ENCODE data around the gene DTX1. TPM values are rescaled to one million over a fixed set of nuclear protein-coding genes. Genes with fewer than 3 reads are reported as not detected.
"Not testable (repeated sequence)": the region's sequence is repeated elsewhere in the genome, so short reads cannot be mapped to it uniquely, and the experiment has no call there.

DTX1 gene
- total and polyA plus RNA-seq, 7 donors = 0.49 to 2.4 (median 0.75) TPM

DNA sequence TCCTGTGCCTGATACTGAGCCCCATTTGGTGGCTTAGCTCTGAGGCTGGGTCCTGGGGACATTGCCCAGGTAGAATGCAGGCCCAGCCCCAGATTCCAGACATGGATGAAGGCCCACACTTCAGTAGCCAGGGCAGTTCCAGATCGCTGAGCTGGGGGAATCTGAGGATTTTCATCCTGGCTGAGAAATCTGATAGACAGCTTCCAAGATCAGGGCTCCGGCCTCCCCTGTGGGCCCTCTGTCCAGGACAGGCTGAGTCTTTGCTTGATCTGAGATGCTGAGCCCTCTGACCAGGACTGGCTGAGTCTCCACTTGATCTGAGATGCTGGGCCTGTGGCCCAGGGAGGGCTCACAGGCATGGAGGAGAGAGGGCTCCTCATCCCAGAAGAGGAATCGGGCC lies 82.3 kb downstream of the DTX1 start:
- no peak for ATAC-seq
- Histone ChIP-seq H3K4me1 (no peaks in the 10 kb centered on the region), H3K27me3 (ENCODE audit: insufficient read depth in 3 of 3, low read length in 2 of 3) (peaks cover 0 to 48% (median 2%) of the 10 kb centered on the region in 3 donors), H3K27ac (no peak overlapping the region), H3K9me3 (no peaks in the 10 kb centered on the region), H3K36me3 (ENCODE audit: insufficient read depth in 1 of 2, low read depth in 1 of 2) (no peaks in the 10 kb centered on the region), H3K4me3 (no peak overlapping the region)
- no peak for DNase-seq
- intact Hi-C loops (cut with DNase I) = no loop called here
- 64 to 74% (median 64%) methylated on average over 3 of the region's 3 CpGs for WGBS, 3 donors
- TF ChIP-seq, protein P1, sequence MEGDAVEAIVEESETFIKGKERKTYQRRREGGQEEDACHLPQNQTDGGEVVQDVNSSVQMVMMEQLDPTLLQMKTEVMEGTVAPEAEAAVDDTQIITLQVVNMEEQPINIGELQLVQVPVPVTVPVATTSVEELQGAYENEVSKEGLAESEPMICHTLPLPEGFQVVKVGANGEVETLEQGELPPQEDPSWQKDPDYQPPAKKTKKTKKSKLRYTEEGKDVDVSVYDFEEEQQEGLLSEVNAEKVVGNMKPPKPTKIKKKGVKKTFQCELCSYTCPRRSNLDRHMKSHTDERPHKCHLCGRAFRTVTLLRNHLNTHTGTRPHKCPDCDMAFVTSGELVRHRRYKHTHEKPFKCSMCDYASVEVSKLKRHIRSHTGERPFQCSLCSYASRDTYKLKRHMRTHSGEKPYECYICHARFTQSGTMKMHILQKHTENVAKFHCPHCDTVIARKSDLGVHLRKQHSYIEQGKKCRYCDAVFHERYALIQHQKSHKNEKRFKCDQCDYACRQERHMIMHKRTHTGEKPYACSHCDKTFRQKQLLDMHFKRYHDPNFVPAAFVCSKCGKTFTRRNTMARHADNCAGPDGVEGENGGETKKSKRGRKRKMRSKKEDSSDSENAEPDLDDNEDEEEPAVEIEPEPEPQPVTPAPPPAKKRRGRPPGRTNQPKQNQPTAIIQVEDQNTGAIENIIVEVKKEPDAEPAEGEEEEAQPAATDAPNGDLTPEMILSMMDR (IDR thresholded peaks at IDR 0.05) = no peak

DNA sequence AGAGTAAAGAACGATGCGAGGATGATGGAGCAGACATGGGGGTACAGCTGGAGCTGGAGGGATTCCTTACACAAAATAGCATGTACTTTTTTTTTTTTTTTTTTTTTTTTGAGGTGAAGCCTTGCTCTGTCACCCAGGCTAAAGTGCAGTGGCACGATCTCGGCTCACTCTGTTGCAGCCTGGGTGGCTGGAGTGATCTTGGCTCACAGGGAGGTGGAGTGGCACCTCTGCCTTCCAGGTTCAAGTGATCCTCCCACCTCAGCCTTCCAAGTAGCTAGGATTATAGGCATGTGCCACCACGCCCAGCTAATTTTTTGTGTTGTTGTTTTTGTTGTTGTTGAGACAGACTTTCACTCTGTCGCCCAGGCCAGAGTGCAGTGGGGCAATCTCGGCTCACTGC lies 84.2 kb downstream of the DTX1 start:
- no peak overlapping the region for H3K27ac ChIP-seq
- H3K9me3 ChIP-seq = no peaks in the 10 kb centered on the region
- peaks cover 0 to 33% (median 2%) of the 10 kb centered on the region in 3 donors for H3K27me3 ChIP-seq (ENCODE audit: insufficient read depth in 3 of 3, low read length in 2 of 3)
- WGBS, 3 donors = 76 to 85% (median 85%) methylated on average over 7 of the region's 7 CpGs
- TF ChIP-seq, protein P1 (IDR thresholded peaks at IDR 0.05) = no peak
- H3K4me3 ChIP-seq = no peak overlapping the region
- intact Hi-C loops (cut with DNase I) = no loop called here
- DNase-seq (no peak), ATAC-seq (no peak)
- H3K4me1 ChIP-seq = no peaks in the 10 kb centered on the region
- H3K36me3 ChIP-seq (ENCODE audit: insufficient read depth in 1 of 2, low read depth in 1 of 2) = no peaks in the 10 kb centered on the region

DNA sequence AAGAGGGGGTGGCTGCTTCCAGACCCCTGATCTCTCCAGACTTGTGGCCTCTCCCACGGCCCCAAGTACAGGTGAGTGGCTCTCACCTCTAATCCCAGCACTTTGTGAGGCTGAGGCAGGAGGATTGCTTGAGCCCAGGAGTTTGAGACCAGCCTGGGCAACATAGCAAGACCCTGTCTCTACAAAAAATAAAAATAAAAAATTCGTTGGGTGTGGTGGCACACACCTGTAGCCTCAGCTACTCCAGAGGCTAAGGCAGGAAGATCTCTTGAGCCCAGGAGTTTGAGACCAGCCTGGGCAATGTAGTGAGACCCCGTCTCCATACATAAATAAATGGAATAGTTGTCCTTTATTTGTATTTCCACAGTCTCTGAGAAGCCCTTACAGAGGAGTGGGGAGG lies 85.2 kb downstream of the DTX1 start:
- ATAC-seq, H3K27ac ChIP-seq: not testable (repeated sequence)

DNA sequence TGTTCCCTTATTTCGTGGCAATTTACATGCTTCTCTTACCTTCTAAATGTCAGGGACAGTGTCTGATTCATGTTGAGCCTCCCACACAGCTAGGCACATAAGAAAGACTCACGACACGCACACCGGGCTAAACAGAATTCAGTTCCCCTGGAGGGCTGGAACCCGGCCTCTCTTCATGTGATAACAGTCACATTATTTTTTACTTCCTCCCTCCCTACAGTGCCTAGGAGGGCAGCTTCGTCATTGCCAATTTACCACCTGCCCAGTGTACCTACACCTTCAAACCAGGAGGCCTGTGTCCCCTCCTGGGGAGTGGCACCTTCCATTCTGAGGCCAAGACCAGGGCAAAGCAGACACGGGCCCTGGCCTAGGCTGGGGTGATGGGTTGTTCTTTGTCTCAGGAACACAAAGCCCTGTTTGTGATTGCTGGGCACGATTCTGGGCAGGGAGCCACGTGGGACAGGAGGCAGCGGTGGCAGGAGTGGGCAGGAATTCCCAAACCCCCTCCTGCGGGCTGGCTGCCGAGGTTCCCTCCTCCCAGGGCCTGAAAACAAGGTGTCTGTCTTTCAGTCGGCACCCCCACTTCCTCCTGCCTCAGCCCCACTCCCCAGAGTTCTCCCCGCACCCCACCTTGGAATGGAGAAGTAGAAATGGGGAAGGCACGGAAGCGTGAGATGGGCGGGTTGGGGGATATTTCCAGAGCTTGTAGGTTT lies 85.8 kb downstream of the DTX1 start:
- TF ChIP-seq, protein P1 (IDR thresholded peaks at IDR 0.05) = no peak
- DNase-seq (no peak), ATAC-seq (no peak)
- 45 to 56% (median 48%) methylated on average over 17 of the region's 17 CpGs for WGBS, 3 donors
- Histone ChIP-seq H3K27me3 (ENCODE audit: insufficient read depth in 3 of 3, low read length in 2 of 3) (peaks cover 0 to 18% (median 0%) of the 10 kb centered on the region in 3 donors), H3K27ac (no peak overlapping the region), H3K4me3 (no peak overlapping the region), H3K36me3 (ENCODE audit: insufficient read depth in 1 of 2, low read depth in 1 of 2) (no peaks in the 10 kb centered on the region), H3K4me1 (no peaks in the 10 kb centered on the region), H3K9me3 (no peaks in the 10 kb centered on the region)
- intact Hi-C loops (cut with DNase I) = no loop called here

More for the DNA sequence above, 85.2 kb downstream of the DTX1 start:
- H3K4me3 ChIP-seq; H3K36me3 ChIP-seq (ENCODE audit: insufficient read depth in 1 of 2, low read depth in 1 of 2); intact Hi-C loops (cut with DNase I); H3K4me1 ChIP-seq; H3K9me3 ChIP-seq; DNase-seq: not testable (repeated sequence)
- H3K27me3 ChIP-seq (ENCODE audit: insufficient read depth in 3 of 3, low read length in 2 of 3) = peaks cover 0 to 23% (median 0%) of the 10 kb centered on the region in 3 donors
- 79 to 82% (median 82%) methylated on average over 3 of the region's 3 CpGs for WGBS, 3 donors

DNA sequence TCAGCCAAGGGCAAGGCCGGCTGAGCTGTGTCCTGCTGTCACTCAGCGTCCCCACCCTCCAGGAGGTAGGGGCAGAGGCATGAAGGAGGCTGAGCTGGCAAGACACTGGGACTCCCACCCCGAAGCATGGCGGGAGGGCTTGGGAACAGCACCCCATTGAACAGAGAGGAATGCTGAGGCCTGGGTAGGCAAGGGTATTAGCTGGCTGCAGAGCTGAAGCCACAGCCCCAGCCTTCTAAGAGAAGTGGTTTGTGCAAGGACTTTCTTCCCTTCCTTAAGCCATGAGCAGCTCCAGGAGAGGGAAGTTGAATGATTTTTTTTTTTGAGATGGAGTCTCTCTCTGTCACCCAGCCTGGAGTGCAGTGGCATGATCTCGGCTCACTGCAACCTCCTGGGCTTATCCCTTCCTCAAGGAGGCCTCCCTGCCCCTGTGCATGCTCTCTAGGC lies 86.4 kb downstream of the DTX1 start:
- DNase-seq = no peak
- 65 to 69% (median 66%) methylated on average over 5 of the region's 5 CpGs for WGBS, 3 donors
- no peak for ATAC-seq
- no peaks in the 10 kb centered on the region for H3K4me1 ChIP-seq
- intact Hi-C loops (cut with DNase I) = no loop called here
- TF ChIP-seq, protein P1 (IDR thresholded peaks at IDR 0.05) = no peak
- H3K36me3 ChIP-seq (ENCODE audit: insufficient read depth in 1 of 2, low read depth in 1 of 2) = no peaks in the 10 kb centered on the region
- H3K4me3 ChIP-seq = no peak overlapping the region
- H3K27ac ChIP-seq = no peak overlapping the region
- H3K27me3 ChIP-seq (ENCODE audit: insufficient read depth in 3 of 3, low read length in 2 of 3) = peaks cover 0 to 19% (median 0%) of the 10 kb centered on the region in 3 donors
- no peaks in the 10 kb centered on the region for H3K9me3 ChIP-seq

All from psoas muscle (tissue), 8 donors.